ELF-1 (cell line): ENCODE measurements around the gene AGAP1.
A peak's percentile ranks its signal among the peaks of the same experiment; 100 is the strongest.

Source experiments
- DNase-seq: peaks from one replicate; pipeline ENCODE4 v3.0.0-alpha.2; 2016; ENCODE audit warnings: low read depth, low spot score

The AGAP1 gene

DNA sequence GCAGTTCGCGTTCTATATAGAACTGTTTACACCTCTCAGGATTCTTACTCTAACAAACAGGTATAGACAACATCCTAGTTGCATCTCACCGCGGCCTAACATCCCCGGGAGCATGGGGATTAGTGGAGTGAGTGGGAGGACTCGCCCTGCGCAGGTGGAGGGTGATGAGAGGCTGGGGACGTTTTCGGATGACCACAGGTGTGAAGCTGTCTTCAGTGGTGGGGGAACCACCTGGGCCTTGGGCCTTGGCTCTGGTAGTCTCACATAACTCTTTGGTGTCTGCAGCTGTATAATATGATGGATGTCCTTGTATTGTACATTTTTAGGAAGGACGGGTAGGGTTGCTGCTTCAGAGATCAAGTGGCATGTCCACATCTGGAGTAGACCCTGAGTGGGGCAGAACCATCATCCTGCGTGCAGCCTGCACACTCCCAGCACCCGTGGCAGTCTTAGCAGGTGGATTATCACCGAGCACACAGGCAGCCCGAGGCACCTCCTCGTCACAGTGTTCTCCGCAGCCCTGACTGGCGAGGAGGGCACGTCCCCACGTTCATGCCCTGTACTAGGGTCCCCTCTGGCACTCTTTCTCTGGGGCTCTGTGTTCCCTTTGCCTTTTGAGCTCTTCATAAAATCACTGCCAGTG lies 56.0 kb downstream of the AGAP1 start:
- DNase-seq = no peak

DNA sequence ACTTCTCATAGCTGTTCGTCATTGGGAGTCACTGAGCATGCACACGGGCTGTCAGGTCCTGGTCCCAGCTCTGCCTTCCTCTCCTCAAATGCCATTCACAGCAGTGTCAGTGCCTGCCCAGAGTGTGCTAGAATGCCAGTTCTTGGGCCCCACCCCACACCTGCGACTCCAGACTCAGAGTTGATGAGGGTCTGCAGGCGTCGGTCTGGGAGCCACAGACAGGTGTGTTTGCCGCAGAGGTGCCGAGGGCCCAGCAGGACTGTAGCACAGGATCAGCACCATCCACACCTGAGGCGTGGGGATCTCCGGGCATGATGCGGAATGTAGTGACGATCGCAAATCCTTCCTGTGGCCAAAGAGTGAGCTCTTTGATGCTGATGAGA lies 56.5 kb downstream of the AGAP1 start:
- DNase-seq = no peak

DNA sequence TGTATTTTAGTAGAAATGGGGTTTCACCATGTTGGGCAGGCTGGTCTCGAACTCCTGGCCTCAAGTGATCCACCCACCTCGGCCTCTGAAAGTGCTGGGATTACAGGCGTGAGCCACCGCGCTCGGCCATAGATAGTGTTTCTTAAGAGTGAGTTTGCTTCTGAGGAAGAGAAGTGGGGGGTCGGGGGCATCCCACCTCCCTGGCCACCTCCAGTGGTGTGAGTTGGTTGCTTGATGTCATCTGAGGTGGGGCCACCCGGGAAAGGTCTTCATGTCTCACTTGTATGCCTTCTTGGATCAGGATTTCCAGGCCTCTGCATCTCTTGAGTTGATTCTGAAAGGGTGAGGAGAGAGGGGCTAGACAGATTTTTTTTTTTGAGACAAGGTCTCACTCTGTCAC lies 57.1 kb downstream of the AGAP1 start:
- DNase-seq = no peak

DNA sequence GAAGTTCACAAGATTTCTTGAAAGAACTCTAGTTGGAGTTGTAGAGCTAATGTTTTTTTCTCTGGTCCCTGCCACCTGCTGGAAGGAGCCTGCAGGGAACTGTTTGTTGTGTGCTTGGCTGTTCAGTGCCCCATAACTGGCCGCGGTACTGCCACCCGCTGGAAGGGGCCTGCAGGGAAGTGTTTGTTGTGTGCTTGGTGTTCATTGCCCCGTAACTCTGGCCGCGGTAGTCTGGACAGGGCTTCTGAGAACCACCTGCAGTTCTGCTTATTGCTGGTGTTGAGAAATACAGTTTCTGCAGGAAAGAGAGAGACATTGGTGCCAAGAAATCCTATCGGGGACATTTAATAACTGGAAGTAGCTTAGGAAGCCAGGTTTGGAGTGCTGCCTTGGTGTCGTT lies 58.1 kb downstream of the AGAP1 start:
- DNase-seq = peak; percentile 79

DNA sequence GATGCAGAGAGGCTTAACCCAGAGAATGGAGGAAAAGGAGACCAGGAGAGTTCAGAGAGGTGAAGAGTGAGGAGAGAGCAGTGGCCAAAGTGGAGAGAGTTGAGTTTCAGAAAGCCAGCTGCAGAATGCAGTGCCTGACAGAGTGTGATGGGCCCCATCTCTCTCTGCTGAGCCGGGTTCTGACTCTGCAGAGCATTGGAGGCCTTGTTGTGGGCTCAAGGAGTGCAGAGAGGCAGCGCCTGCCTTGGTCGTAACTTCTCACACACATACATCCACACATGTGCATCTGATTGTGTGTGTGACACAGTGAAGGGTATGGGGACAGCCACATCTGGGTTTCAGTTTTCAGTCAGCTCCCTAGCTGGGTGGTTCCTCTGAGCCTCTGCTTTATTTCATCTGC lies 58.8 kb downstream of the AGAP1 start:
- DNase-seq = no peak

DNA sequence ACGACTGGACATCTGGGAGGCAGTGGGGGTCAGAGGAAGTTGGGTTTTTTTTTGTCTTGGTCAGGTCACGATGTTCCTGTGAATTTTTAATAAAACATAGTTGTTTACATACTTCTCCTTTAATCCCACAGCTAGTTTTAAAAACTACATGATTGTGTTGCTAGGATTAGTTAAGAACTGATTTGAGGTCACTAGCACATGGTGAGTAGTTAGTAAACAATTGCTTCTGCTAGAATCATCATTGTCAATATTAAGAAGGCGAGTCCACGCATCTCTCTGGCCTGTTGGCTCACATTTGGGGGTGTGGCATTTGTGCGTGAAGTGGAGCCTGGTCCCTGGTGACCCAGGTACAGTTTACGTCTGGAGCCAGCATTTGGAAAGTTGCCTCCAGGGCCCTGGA lies 59.4 kb downstream of the AGAP1 start:
- no peak for DNase-seq

DNA sequence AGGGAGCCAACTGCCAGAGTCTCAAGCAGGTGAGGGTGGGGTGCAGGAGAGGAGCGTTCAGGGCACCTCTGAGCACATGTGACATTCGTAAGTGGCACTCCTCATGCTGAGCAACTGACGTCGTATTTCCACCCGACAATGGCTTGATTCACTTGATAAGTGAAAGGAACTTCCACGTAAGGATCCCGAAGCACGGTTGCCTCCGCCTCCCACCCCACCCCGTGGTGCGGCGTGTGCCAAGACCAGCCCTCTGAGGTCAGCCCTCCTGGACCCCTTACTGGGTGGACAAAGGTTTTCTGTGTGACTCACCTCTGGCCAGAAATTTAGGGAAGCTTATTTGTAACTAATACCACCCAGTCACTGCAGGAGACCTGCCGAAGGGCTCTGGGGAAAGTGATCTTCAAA lies 59.9 kb downstream of the AGAP1 start:
- DNase-seq = no peak

DNA sequence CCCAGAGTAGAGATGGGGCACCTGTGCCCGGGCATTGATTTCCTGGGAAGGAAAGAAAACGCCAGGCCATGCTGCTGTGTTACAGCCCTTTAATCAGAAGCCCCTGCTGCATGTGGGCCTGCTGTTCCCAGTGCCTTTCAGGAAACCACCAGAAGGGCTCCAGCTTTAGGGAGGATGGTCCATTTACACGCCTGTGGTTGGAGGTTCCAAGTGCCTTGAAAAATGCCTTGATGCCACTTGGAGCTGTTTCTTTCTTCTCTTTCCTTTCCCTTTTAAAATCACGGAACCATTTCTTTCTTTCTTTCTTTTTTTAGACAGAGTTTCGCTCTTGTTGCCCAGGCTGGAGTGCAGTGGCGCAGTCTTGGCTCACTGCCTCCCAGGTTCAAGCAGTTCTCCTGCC lies 60.5 kb downstream of the AGAP1 start:
- DNase-seq = no peak

DNA sequence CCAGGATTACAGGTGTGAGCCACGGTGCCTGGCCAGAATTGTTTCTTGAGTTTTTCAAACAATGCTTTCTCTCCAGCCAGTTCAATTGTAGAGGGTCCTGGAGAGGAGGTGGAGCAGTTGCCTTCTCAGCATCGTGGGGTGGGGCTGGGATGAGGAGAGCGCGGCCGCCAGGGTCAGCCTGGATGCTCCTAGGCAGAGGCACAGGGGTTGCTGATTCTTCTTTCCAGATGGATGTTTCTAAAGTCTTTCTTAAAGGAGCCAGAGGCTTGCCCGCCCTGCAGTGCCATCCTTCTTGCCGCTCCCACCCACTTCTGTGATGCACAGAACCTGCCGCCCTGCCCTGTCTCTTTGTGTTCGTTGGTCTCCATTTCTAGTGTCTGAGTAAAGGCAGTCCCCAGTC lies 61.1 kb downstream of the AGAP1 start:
- DNase-seq = no peak

DNA sequence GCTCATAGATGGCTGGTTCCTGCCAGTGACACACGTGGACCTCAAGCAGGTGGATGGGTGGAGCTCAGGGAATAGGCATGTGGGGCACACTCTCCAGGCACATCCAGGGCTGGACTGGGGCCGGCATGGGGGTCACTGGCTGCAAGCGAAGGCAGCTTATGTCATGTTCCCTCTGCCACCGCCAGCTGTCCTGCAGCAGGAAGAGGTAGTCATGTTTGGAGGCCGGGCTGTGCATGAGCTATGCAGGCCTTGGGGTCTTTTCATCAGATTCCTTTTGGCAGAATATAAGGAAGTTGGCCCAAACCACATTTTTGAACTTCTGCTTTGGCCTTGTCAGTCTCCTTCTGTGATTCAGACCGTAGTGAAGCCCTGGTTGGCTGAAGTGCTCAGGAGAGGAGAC lies 61.5 kb downstream of the AGAP1 start:
- no peak for DNase-seq

DNA sequence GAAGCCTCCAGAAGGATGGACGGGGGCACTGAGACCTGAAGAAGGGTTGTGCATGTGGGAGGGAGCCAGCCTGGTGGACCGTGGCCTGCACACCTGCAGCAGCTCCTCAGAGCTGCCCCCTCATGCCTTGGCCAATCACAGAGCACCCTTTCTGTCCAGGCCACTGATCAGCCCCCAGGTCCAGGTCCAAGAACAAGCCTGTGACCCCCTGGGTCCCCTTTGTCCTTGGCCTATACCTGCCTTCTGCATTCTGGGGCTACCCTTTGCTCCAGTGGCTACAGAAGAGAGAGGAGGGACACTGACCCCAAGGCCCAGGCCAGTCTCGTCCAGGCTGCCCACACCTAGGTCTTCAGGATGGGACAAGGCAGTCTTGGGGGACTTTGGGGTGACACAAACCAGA lies 62.2 kb downstream of the AGAP1 start:
- DNase-seq = no peak

DNA sequence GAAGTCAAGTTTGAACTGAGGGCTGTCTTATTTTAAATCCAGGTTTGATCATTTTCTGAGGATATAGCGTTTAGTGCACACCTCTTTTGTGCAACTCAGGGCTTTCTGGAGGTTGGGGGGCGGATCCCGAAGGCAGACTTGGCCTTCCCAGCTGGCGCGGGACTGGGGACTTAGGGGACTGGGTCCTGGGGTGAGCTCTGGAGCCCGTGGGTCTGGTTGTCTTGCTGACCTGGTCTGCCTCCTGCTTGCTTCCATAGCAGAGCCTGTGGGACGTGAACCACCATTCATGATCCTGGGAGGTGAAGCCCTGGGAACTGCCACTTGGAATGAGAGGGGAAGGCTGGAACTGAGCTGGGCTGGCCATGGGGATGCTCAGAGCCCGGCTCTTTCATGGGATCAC lies 63.1 kb downstream of the AGAP1 start:
- DNase-seq = no peak

DNA sequence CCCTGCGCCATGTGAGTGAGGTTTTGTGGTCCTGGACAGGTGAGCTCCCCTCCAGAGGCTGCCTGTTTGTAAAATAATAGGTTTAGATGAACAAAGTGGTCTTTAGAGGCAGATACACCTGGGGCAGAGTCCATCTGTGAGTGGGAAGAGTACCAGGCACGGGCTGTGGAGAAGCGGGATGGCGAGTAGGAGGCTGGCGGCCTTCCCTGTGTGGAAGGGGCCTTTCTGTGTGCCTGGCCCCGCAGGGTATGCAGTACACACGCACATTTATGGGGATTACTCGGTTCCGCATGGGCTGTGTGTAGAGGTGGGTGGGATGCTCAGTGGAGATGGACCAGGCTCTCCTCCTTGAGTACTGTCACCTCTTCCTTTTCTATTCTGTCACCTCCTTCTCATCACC lies 64.1 kb downstream of the AGAP1 start:
- no peak for DNase-seq

DNA sequence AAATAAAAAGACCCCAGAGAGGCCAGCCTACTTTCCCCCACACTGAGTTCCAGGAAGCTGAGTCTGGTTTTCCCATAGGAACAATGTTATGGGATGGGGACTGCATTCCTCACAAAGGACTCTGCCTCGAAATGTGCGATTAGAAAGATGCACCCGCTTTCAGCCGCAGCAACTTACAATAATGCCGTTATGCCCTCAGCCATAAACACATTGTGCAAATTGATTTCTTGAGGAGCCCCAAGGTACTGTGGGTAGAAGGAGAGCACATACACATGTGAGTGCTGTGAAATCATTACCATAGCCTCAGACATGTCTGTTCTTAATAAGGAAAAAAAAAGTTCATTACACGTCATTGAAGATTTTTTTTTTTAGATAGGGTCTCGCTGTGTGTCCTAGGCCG lies 64.7 kb downstream of the AGAP1 start:
- DNase-seq = no peak

DNA sequence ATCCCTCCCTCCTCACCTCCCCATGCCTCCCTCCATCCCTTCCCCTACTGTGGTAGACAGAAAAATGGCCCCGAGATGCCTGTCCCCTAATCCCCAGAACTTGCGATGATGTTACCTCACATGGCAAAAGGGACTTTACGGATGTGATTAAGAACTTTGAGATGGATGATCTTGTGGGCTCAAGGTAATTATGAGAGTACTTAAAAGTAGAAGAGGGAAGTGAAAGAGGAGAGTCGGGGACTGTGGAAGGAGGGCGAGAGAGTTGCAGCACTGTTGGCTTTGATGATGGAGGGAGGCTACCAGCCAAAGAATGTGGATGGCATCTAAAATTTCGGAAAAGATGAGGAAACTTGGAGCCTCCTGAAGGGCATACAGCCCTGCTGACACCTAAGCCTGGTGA lies 66.5 kb downstream of the AGAP1 start:
- DNase-seq = no peak

DNA sequence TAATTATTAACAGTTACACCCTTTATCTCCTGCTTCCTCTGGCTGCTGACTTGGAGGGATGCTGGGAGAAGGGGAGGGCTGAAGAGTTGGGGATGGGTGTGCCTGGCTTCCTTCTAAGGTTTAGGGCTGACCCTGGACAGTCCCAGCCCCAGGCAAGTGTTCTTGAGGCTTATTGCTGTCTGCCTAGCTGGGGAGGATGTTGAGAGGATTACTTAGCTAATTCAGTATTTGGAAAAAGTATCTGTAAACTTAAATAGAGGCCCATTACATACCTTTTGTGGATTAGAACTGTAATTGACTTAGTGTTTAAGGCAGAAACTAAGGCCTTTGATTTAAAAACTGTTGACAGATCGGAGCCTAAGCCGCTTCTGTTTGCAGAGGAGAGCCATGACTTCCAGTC lies 67.6 kb downstream of the AGAP1 start:
- DNase-seq = peak; percentile 56

DNA sequence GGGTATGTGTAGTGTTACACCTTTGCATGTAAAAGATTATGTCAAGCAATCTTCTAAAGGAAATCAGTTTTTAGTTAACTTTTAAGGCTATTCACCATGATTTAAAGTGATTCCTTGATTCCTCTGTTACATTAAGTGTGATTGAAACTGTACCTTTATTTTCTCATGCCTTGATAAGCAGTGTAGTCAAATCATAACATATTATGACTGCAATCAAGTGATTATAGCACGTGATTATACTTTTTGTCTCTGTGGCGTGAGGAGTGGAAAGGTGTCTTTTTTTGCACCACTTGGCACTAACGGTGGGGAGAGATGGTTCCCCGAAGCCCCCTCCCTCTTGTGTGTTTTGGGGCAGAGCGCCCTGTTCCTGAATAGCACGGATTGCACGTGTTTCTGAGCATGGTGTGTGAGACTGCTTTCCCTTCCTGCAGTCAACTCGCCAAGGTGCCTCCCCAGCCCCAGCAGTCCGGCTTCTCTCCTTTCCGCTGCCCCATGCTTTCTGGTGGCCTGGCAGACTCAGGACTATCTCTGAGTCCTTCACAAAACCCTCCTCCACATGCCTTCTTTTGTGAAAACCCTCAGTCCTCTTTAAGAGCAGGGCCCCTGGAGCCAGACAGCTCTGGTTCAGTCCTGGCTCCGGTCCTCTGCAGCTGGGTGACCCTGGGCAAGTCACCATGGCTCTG lies 68.4 kb downstream of the AGAP1 start:
- no peak for DNase-seq

DNA sequence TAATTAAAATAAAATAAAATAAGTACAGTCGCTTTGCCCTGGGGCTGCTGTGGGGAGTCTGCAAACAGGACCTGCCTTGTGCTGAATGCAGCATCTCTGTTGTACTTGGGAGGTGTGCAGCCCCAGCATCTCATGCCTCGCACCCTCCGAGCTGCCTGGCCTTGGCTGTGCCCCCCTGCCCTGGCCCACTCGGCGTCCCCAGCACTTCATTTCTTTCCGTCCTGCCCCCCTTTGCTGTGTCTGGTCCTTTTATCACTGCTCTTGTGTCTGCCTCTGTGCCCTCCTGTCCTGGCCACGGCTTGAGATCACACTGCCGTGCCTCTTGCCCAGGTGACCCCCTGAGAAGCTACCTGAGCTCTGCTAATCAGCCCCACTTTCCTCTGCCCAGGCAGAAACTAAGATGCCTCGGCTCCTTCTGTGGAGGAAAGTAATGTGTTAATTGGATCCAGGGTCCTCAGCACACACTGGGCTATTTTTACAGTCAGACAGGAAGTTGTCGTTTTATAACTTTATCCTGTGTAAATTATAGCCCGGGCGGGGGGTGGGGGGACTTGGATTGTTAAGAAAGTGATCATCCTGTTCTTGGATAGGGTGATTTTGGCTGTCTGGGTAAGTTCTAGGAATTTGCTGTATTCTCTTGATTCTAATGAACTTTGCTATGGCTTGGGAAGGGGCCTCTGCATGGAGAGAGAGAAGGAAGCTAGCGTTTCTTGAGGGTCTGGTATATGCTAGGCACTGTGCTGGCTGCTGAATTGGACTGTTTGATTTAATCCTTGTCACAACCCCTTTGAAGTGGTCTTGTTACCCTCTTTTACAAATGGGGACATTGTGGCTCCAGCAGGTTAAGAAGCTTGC lies 69.4 kb downstream of the AGAP1 start:
- DNase-seq = no peak

DNA sequence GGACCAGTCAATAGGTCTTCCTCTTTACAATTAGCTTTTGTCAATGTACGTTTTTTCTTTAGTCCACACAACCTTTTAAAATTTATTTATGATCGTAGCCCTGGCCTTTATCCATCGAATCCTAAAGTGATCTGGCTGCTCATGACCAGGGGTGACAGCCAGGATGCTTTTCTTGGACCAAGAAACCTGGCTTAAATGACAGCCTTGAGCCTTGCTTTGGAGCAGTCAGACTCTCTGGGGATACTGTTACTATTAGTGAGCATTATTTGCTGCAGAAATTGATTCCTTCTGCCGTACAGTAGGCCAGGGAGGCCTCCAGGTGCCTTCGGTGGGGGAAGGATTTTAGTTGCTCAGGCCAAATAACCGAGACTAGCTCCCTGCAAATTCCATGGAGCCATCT lies 70.2 kb downstream of the AGAP1 start:
- no peak for DNase-seq

DNA sequence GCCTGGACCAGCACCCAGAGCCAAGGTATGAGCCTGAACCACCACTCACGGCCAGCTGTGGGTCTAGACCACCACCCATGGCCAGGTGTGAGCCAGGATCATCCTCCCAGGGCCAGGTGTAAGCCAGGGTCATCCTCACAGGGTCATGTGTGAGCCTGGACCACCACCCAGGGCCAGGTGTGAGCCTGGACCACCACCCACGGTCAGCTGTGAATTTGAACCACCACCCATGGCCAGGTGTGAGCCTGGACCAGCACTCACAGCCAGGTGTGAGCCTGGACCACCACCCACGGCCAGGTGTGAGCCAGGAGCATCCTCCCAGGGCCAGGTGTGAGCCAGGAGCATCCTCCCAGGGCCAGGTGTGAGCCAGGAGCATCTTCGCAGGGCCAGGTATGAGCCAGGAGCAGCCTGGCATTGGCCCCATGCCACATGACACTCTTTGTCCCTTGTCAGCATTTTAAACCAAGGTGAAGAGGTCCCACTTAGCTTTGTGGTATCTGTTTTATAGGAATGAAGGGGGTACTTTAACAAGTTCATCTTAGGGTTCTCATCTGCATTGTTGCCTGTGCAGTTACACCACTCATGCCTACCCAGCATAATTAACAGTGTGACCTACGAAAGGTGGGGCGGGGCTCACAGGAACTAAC lies 71.2 kb downstream of the AGAP1 start:
- DNase-seq = no peak

DNA sequence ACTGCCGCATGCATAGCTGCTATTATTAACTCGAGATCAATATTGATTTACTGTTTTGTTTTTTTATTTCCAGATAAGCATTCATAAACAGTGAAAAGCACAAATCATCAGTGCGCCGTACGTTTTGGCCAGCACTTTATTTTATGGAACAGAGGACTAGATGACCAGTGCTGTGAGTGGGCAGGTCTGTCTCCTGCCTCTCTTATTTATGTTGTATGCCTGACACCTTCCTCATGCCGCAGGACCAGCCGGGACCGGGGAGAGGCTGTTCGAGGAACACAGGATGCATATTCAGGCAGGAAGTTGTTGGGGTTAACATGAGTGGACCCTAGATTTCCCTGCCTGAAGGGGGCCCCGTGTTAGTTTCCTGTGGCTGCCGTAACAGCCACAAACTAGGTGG lies 72.6 kb downstream of the AGAP1 start:
- DNase-seq = no peak

DNA sequence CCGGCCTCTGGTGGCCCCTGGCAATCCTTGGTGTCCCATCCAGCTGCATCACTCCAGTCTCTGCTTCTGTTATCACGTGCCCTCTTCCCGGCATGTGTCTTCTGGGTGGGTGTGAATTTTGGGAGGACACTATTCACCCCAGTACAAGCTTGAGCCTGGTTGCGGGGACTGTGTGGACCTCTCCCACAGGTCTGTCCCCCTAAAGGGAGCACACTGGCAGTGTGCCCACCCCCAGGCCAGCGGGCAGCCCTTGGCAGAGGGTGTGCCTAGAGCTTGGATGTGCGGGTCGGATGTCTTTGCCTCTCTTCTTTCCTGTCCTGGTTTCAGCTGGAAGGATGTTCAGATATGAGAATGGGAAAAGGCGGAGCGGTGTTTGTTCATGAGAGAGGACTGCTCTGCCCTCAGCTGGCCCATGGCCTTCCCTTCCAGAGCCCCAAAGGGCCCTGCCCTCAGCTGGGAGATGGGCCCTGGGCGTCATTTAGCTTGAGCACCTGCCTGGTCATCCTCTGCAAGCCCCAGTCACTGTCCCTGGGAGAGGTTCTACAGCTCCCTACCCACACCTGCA lies 73.2 kb downstream of the AGAP1 start:
- no peak for DNase-seq
